Measurements from ENCODE around the gene SLC6A11.

The SLC6A11 gene

DNA sequence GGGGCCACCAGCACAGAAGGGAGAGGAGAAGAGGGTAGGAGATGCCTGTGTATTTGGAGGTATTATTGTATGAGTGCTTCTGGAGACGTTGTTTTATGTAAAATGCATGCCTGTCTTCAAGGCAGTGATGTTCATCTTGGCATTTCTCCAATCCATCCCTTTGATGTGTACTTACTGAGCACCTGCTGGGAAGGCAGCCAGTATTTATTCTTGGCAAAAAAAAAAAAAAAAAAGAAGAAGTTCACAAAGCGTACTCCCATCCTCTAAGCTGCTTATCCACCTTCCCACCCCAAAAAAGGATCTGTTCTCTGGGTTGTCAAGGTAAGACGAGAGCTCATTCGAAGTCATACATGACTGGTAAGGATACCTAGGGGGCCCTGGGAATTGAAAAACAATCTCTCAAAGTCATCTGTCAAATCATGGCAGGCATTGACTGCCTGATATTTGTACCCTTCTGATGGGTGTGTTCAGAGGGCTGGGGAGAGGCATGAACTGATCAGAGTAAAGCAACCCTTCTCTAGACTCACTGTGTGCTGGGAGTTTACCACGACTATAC is 146.5 kb downstream of the SLC6A11 start:
- TF ChIP-seq, protein P1, sequence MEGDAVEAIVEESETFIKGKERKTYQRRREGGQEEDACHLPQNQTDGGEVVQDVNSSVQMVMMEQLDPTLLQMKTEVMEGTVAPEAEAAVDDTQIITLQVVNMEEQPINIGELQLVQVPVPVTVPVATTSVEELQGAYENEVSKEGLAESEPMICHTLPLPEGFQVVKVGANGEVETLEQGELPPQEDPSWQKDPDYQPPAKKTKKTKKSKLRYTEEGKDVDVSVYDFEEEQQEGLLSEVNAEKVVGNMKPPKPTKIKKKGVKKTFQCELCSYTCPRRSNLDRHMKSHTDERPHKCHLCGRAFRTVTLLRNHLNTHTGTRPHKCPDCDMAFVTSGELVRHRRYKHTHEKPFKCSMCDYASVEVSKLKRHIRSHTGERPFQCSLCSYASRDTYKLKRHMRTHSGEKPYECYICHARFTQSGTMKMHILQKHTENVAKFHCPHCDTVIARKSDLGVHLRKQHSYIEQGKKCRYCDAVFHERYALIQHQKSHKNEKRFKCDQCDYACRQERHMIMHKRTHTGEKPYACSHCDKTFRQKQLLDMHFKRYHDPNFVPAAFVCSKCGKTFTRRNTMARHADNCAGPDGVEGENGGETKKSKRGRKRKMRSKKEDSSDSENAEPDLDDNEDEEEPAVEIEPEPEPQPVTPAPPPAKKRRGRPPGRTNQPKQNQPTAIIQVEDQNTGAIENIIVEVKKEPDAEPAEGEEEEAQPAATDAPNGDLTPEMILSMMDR (conservative IDR thresholded peaks at IDR 0.05; ENCODE audit: low read depth, low read length): no peak

GRCh38 chr3:10964537-10965167 is 148.6 kb downstream of the SLC6A11 start:
- no peak for DNase-seq (ENCODE audit: low read depth)
- H3K4me3 ChIP-seq (ENCODE audit: low read length): no peak overlapping the region
- TF ChIP-seq, protein P1 (conservative IDR thresholded peaks at IDR 0.05; ENCODE audit: low read depth, low read length): no peak

More for the DNA sequence above, 146.5 kb downstream of the SLC6A11 start:
- no peak for DNase-seq (ENCODE audit: low read depth)
- H3K4me3 ChIP-seq (ENCODE audit: low read length): no peak overlapping the region

- no peak for DNase-seq (ENCODE audit: low read depth)
- H3K4me3 ChIP-seq (ENCODE audit: low read length): no peak overlapping the region
- TF ChIP-seq, protein P1 (conservative IDR thresholded peaks at IDR 0.05; ENCODE audit: low read depth, low read length): no peak
These were observed 152.4 kb downstream of the SLC6A11 start for GRCh38 chr3:10968401-10968800.

DNA sequence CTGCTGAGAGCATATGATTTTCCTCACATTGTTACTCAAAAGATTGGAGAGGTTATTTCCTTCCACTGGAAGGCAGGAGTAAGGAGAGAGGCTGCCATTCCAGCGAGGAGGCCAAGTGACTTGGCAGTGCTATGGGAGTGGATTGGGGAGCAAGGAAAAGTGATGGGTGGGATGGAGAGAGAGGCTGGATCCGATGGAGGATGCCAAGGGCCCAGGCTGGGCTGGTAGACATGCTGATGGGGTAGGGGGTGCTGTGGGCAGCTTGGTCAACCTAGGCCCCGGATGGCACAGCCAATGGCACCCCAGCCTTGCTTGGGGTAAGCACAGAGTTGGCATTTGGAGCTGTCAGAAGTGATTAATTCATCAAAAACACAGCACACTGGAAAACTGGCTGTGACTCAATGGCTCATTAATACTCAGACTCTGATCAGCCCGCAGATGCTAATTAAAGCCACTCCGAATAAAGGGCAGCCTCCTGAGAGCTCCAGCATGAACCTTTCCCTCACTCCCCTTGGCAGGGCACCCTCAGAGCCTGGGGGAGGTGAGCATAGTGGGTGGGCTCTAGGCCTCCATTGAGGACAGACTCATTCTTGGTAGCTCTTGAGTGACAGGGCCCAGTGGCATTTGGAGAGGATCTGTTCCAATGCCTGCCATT is 154.4 kb downstream of the SLC6A11 start:
- no peak overlapping the region for H3K4me3 ChIP-seq (ENCODE audit: low read length)
- DNase-seq (ENCODE audit: low read depth): no peak
- TF ChIP-seq, protein P1 (conservative IDR thresholded peaks at IDR 0.05; ENCODE audit: low read depth, low read length): no peak

DNA sequence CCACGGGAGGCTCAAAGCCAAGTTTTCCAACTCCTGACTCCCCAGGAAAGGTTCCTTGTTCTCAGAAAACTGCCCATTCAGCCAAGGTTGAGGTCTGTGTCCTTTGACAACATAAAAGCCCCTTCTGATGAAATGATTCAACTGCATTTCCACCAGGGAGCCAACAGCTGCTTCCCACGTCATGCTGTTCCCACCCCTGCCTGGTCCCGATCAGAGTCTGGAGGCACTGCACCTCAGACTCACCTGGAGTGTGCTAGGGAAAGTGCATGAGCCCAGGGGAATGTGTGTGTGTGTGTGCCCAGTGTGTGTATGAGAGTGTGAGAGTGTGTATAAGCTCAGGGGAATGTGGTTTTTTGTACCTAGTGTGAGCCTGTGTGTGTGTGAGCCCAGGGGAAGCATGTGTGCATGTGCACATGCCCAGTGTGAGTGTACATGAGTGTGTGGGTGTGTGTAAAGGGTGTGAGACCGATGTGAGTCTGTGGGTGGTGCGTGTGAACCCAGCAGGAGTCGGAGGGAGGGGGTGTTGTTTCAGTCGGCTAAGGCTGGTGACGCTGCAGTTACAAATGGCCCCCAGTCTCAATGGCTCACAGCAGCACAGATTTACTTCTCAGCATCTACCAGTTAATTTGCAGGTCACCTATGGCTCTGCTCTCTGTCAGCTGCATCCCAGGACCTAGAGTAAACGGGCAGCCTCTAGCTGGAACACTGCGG is 156.2 kb downstream of the SLC6A11 start:
- TF ChIP-seq, protein P1 (conservative IDR thresholded peaks at IDR 0.05; ENCODE audit: low read depth, low read length): no peak
- no peak for DNase-seq (ENCODE audit: low read depth)

DNA sequence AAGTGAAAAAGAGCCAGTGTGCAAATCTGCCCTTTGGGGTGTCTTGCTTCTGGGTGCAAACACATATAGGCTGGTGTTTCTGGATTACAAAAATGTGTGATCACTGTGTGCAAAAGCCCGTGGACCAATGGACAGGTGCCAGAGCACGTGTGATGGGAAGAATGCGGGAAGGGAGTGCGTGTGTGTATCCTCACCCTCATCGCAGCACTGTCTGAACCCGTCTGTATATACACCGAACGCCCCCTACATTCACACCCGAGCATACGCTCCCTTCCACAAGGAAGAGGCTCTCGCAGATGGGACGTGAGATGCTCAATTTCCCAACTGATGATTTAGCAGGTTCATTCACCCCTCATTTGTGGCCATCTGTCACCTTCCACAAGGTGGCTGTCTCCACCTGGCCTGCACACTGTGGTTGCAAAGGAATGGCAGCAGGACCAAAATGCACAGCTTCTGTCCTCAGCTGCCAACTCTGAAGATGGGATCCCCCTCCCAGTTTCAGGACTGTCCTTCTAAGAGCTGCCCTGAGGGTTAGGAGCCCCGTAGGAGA is 157.1 kb downstream of the SLC6A11 start:
- TF ChIP-seq, protein P1 (conservative IDR thresholded peaks at IDR 0.05; ENCODE audit: low read depth, low read length): no peak
- no peak overlapping the region for H3K4me3 ChIP-seq (ENCODE audit: low read length)
- DNase-seq (ENCODE audit: low read depth): no peak

More for the DNA sequence above, 156.2 kb downstream of the SLC6A11 start:
- H3K4me3 ChIP-seq (ENCODE audit: low read length): no peak overlapping the region

Measured in retinal pigment epithelial cell (primary cell).